HG02759 (cell line): ENCODE data around the gene TPRA1.
A peak's percentile ranks its signal among the peaks of the same experiment; 100 is the strongest.

Experiments
- ATAC-seq: cut with Tn5 transposase; IDR thresholded peaks from one replicate; pipeline ENCODE4 v1.9.1; 2021; ENCODE audit warnings: mild to moderate bottlenecking, moderate library complexity; ENCODE audit not compliant: unreplicated experiment

The TPRA1 gene

GRCh38 chr3:127590593-127591465, at the start of gene TPRA1:
TSS of gene TPRA1 (minus strand) at chr3:127590733. CDS start at chr3:127580146, 10,587 bp downstream.
- ATAC-seq, result peak; percentile 75

DNA sequence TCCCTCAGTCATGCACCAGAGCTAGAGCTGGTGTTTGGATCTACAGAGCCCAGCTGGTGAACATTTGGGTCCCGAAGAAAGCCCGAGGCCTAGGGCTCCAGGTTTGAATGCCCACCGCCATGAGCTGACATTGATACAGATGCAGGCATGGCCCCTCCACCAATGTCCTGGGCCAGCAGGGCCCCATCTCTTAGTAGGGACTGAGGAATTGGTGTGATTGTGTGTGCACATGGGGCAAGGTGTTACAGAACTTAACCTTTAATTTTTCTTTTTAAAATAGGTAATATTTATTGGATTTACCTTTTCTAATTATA, 49.5 kb upstream of the TPRA1 start:
- ATAC-seq, result no peak

DNA sequence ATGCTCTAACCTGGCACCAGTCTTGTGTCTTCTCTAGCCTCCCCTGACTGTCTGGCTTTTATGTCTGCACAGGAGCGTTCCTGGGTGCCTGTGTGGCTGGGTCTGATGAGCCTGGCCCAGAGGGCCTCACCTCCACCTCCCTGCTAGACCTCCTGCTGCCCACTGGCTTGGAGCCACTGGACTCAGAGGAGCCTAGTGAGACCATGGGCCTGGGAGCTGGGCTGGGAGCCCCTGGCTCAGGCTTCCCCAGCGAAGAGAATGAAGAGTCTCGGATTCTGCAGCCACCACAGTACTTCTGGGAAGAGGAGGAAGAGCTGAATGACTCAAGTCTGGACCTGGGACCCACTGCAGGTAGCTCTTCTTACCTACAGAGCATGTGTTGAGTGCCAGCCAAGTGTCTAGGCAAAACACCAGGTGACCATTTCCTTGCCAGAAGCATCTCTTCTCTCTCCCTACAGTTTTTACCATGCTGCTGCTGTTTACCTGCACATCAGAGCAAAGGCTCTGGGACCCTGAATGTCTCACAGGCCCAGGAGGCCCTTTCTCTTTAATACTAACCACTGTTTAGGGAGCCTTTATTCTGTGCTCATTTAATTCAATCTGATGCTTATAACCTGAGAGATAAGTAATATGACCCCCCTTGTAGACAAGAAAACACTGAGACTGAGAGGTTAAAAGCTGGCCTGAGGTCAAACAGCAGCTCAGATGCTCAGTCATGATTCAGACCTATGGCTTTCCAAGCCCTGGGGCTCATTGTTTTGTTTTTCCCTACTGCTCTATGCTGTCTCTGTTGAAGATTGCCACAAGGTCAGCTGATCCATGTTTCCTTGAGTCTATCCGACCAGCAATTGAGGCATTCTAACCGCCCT, 48.9 kb upstream of the TPRA1 start:
- ATAC-seq, result no peak

GRCh38 chr3:127637971-127638370, 47.4 kb upstream of the TPRA1 start:
- no peak for ATAC-seq

GRCh38 chr3:127637546-127637945, 47.0 kb upstream of the TPRA1 start:
- no peak for ATAC-seq

- no peak for ATAC-seq
These were observed 44.1 kb upstream of the TPRA1 start for GRCh38 chr3:127634653-127635052.

GRCh38 chr3:127632035-127632820, 41.7 kb upstream of the TPRA1 start:
- ATAC-seq, result no peak

GRCh38 chr3:127630811-127631714, 40.5 kb upstream of the TPRA1 start:
- no peak for ATAC-seq

GRCh38 chr3:127629467-127630403, 39.2 kb upstream of the TPRA1 start:
- ATAC-seq, result peak; percentile 19

DNA sequence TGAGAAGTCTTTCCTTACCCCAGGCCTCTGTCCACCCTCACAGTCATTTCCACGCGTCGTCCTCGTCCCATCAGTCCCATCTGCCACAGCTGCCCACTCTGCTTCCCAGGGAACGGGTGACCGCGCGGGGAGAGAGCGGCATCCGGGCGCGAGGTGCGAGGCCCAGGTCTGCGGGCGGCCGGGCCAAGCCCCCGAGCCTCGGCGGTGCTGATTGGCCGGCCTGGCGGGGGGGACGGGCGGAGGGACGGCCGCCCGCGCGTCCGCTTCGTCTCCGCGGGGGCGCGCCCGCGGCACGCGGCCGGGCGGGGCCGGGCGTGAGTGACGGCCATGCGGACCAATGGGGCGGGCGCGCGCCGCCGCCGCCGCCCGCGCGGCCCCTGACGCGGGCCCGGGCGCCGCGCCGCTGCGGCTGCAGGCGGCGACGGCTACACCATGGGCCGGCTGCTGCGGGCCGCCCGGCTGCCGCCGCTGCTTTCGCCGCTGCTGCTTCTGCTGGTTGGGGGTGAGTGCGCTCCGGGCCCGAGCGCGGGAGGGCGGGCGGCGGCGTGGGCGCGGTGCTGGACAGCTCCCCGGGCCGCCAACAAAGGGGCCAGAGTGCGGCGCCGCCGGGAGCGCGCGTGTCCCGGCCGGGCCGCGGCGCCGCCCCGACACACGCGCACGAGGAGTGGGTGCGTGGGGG, 38.4 kb upstream of the TPRA1 start, which contains the start of gene PODXL2:
TSS of gene PODXL2 (plus strand) at position 398 of the 679 bp plus-strand sequence. CDS start at position 433, 35 bp downstream.
- peak; percentile 77 for ATAC-seq

GRCh38 chr3:127628426-127628787, 37.9 kb upstream of the TPRA1 start:
- ATAC-seq, result no peak

DNA sequence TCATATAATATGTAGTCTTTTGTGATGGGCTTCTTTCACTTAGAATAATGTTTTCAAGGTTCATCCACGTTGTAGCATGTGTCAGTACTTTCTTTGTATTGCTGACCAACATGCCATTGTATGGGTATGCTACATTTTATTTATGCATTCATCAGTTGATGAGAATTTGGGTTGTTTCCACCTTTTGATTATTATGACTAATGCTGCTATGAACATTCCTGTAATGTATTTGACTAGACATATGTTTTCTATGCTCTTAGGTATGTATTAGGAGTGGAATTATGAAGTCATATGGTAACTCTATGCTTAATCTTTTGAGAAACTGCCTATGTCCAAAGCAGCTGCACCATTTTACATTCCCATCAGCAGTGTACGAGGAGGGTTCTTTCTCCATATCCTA, 35.3 kb upstream of the TPRA1 start:
- no peak for ATAC-seq

- ATAC-seq, result no peak
These were observed 33.5 kb upstream of the TPRA1 start for GRCh38 chr3:127624063-127624462.

DNA sequence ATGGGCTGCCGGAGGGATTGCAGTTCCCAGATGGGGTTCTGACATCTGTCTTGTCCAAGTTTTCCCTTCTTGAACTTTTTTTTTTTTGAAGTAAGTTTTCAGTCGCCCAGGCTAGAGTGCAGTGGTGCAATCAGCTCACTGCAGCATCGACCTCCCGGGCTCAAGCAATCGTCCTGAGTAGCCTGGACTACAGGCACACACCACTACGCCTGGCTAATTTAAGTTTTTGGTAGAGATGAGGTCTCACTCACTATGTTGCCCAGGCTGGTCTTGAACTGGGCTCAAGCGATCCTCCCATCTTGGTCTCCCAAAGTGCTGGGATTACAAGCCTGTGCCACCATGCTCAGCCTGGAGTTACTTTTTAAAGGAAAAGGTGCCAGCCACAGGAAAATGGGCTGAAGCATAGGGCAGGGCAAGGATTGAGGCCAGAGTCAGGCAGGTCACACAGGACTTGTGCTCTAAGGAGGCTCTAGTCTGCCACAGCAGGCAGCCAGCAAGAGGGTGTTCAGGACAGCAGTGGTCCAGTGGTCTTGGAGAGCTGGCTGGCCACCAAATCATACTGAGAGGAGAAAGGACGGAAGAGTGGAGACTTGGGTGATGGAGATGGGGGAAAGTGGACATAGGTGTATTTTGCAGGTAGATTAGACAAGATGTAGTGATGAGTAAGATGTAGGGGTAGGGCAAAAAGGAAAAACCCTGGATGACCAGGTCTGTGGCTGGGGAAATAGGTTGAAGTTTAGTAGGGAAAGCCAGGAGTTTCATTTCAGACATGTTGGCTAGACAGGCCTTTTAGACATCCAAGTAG, 32.4 kb upstream of the TPRA1 start:
- no peak for ATAC-seq

DNA sequence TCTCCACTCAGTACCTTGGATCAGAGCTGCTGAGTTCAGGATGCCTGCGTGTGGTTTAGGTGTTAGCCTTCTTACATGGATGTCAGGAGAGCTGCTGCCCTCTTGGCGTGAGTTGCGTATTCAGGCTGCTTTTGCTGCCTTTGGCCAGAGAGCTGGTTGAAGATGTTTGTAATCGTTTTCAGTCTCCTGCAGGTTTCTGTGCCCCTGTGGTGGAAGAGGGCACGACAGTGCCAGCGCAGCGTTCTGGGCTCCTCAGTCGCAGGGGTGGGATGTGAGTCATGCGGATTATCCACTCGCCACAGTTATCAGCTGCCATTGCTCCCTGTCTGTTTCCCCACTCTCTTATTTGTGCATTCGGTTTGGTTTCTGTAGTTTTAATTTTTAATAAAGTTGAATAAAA, 31.5 kb upstream of the TPRA1 start:
- no peak for ATAC-seq

DNA sequence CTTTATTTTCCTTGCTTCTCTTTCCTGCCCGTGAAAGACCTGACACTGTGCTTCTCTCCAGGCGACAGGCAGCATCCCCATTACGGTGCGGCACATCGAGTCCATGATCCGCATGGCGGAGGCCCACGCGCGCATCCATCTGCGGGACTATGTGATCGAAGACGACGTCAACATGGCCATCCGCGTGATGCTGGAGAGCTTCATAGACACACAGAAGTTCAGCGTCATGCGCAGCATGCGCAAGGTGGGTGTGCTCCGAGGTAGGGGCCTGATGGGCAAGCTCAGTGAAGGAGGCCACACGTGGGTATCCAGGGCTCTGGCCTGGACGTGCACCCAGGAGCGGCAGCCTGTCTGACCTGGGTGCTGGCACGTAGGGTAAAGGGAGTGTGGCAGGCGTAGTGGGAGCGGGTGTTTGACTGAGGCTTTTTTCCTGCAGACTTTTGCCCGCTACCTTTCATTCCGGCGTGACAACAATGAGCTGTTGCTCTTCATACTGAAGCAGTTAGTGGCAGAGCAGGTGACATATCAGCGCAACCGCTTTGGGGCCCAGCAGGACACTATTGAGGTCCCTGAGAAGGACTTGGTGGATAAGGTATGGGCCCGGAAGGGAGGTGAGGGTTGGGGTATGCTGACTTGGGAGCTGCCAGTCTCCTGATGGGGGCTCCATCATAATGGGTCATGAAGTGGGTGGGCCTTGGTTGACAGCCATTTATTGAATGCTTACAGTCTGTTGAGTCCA, 30.3 kb upstream of the TPRA1 start:
- no peak for ATAC-seq

DNA sequence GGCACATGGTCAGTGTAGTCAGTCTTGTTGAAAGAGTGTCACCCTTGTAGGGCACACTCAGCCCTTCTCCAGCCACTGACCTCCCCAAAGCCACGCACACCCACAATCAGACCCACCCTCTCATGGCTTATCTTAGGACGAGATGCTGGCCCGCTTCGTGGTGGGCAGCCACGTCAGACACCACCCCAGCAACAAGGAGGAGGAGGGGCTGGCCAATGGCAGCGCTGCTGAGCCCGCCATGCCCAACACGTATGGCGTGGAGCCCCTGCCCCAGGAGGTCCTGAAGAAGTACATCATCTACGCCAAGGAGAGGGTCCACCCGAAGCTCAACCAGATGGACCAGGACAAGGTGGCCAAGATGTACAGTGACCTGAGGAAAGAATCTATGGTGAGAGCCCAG, 28.4 kb upstream of the TPRA1 start:
- ATAC-seq, result no peak
